ENCODE measurements around the gene NOC4L. TPM values are rescaled to one million over a fixed set of nuclear protein-coding genes. Genes with fewer than 3 reads are reported as not detected.
A peak's percentile ranks its signal among the peaks of the same experiment; 100 is the strongest.

Gene NOC4L
- total RNA-seq, 3 donors from 2014 or later (not counting 1 experiment from before 2014, with no cell fraction given): 21.0 to 30.2 (median 21.7) TPM

DNA sequence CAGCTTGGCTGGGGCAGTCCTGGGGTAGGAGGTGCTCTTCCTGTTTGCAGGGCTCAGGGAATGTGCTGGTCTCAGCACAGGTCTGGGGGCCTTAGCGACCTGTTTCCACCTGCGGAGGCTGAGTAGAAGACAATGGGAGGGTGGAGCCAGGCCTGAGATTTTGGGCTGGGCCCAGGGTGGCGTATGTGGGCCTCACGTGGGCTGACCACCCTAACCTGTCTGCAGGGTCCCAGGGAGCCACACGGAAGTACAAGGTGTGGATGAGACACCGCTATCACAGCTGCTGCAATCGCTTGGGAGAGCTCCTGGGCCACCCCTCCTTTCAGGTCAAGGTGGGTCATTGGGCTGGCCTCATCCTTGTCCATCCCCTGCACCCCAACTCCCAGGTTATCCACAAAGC lies 1.1 kb downstream of the NOC4L start:
- H3K4me1 ChIP-seq (ENCODE audit: control insufficient read depth, insufficient read depth, low read length): peaks cover 27% of the 10 kb centered on the region
- H3K36me3 ChIP-seq (ENCODE audit: control insufficient read depth, insufficient read depth, low read length): peaks cover 24% of the 10 kb centered on the region
- Mint-ChIP-seq H3K4me3 (peak overlapping the region; percentile 98), H3K36me3 (no peaks in the 10 kb centered on the region), H3K9me3 (no peaks in the 10 kb centered on the region), H3K4me1 (peaks cover 11 to 24% of the 10 kb centered on the region in 2 donors), H3K27ac (peak overlapping the region; percentile 91 to 96), H3K27me3 (ENCODE audit: low read depth in 2 of 2) (no peaks in the 10 kb centered on the region)
- TF ChIP-seq, protein P1, sequence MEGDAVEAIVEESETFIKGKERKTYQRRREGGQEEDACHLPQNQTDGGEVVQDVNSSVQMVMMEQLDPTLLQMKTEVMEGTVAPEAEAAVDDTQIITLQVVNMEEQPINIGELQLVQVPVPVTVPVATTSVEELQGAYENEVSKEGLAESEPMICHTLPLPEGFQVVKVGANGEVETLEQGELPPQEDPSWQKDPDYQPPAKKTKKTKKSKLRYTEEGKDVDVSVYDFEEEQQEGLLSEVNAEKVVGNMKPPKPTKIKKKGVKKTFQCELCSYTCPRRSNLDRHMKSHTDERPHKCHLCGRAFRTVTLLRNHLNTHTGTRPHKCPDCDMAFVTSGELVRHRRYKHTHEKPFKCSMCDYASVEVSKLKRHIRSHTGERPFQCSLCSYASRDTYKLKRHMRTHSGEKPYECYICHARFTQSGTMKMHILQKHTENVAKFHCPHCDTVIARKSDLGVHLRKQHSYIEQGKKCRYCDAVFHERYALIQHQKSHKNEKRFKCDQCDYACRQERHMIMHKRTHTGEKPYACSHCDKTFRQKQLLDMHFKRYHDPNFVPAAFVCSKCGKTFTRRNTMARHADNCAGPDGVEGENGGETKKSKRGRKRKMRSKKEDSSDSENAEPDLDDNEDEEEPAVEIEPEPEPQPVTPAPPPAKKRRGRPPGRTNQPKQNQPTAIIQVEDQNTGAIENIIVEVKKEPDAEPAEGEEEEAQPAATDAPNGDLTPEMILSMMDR (IDR thresholded peaks at IDR 0.05): no peak
- H3K4me3 ChIP-seq (ENCODE audit: low read length): no peak overlapping the region
- no peaks in the 10 kb centered on the region for H3K9me3 ChIP-seq (ENCODE audit: control insufficient read depth, insufficient read depth, low read length)
- peak overlapping the region; percentile 75 for H3K27ac ChIP-seq (ENCODE audit: low read length)
- WGBS (ENCODE audit: insufficient coverage): 87% methylated on average over 7 of the region's 7 CpGs
- no peak for ATAC-seq
- H3K27me3 ChIP-seq (ENCODE audit: control insufficient read depth, insufficient read depth, low read length): no peaks in the 10 kb centered on the region
- intact Hi-C loops (cut with micrococcal nuclease): no loop called here
- no peak for DNase-seq

DNA sequence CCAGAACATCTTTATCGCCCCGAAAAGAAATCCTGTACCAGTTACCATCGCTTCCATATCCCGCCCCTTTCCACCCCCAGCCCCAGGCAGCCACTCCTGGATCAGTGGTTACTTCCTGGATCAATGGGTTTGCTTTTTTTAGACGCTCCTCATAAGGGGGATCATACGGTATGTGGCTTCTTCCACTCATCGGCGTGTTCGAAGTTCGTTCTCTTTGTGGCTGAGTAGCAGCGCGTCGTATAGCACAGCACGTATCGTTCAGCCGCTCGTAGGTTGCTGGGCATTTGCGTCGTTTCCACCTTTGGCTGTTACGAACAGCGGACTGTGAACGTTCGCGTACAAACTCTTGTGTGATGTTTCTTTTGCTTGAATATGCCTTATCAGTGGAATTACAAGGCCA lies 1.8 kb downstream of the NOC4L start:
- ATAC-seq (no peak), DNase-seq (no peak)
- Mint-ChIP-seq H3K4me3 (peak overlapping the region; percentile 98), H3K4me1 (peaks cover 11 to 24% of the 10 kb centered on the region in 2 donors), H3K27me3 (ENCODE audit: low read depth in 2 of 2) (no peaks in the 10 kb centered on the region), H3K9me3 (no peaks in the 10 kb centered on the region), H3K27ac (peak overlapping the region; percentile 40 to 96), H3K36me3 (no peaks in the 10 kb centered on the region)
- H3K9me3 ChIP-seq (ENCODE audit: control insufficient read depth, insufficient read depth, low read length): no peaks in the 10 kb centered on the region
- no peaks in the 10 kb centered on the region for H3K27me3 ChIP-seq (ENCODE audit: control insufficient read depth, insufficient read depth, low read length)
- H3K36me3 ChIP-seq (ENCODE audit: control insufficient read depth, insufficient read depth, low read length): peaks cover 19% of the 10 kb centered on the region
- intact Hi-C loops (cut with micrococcal nuclease): no loop called here
- peaks cover 27% of the 10 kb centered on the region for H3K4me1 ChIP-seq (ENCODE audit: control insufficient read depth, insufficient read depth, low read length)
- WGBS (ENCODE audit: insufficient coverage): 96% methylated on average over 24 of the region's 24 CpGs
- H3K4me3 ChIP-seq (ENCODE audit: low read length): no peak overlapping the region
- H3K27ac ChIP-seq (ENCODE audit: low read length): no peak overlapping the region
- TF ChIP-seq, protein P1 (IDR thresholded peaks at IDR 0.05): no peak

DNA sequence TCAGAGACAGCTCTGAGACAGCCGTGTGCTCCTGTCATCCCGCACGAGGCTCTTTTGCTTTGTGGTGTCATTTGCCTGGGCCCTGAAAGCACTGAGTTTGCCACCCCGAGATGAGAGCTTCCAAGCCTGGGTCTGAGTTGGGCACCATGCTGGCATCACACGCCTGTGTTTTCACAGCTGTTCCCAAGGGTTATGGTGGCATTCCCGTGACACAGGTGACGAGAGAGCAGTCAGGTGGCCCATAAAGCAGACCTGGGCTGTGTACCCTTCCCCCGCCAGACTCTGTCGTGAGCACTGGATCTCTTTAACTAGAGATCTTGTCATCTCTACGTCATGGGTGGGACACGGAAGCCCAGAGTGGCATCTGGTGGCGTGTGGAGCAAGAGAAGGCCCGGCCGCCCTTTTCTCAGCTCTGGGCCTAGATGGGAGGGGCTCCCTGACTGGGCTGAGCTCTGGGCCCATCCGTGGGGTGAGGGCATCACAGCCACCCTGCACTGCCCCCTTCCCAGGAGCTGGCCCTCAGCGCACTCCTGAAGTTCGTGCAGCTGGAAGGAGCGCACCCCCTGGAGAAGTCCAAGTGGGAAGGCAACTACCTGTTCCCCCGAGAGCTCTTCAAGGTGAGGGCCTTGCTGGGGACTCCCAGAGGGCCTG lies 2.6 kb downstream of the NOC4L start:
- DNase-seq (no peak), ATAC-seq (no peak)
- Mint-ChIP-seq H3K27ac (peak overlapping the region; percentile 40 to 96), H3K27me3 (ENCODE audit: low read depth in 2 of 2) (no peaks in the 10 kb centered on the region), H3K4me1 (peaks cover 11 to 24% of the 10 kb centered on the region in 2 donors), H3K4me3 (peak overlapping the region; percentile 25), H3K9me3 (no peaks in the 10 kb centered on the region), H3K36me3 (no peaks in the 10 kb centered on the region)
- H3K4me3 ChIP-seq (ENCODE audit: low read length): no peak overlapping the region
- TF ChIP-seq, protein P1 (IDR thresholded peaks at IDR 0.05): no peak
- intact Hi-C loops (cut with micrococcal nuclease): no loop called here
- H3K27me3 ChIP-seq (ENCODE audit: control insufficient read depth, insufficient read depth, low read length): no peaks in the 10 kb centered on the region
- peaks cover 27% of the 10 kb centered on the region for H3K4me1 ChIP-seq (ENCODE audit: control insufficient read depth, insufficient read depth, low read length)
- peaks cover 18% of the 10 kb centered on the region for H3K36me3 ChIP-seq (ENCODE audit: control insufficient read depth, insufficient read depth, low read length)
- WGBS (ENCODE audit: insufficient coverage): 95% methylated on average over 19 of the region's 19 CpGs
- H3K27ac ChIP-seq (ENCODE audit: low read length): no peak overlapping the region
- no peaks in the 10 kb centered on the region for H3K9me3 ChIP-seq (ENCODE audit: control insufficient read depth, insufficient read depth, low read length)
